Ovary (tissue), 9 donors: ENCODE results near the gene ANXA8L1. TPM values are rescaled to one million over a fixed set of nuclear protein-coding genes. Genes with fewer than 3 reads are reported as not detected.
"Not testable (repeated sequence)": the region's sequence is repeated elsewhere in the genome, so short reads cannot be mapped to it uniquely, and the experiment has no call there.

ENCODE experiments used
- DNase-seq, 5 donors: peaks; one replicate each; pipeline ENCODE4 v3.0.0-alpha.2; 2019 to 2020
- H3K27ac ChIP-seq, 2 donors: fragments of 200-600 bp; one replicate each; pipeline versions ENCODE4 v1.5.1 to v1.8.0; 2019 to 2022
- H3K27me3 ChIP-seq: fragments of 200-600 bp; one replicate; pipeline ENCODE4 v1.8.0; 2022
- H3K36me3 ChIP-seq: fragments of 200-600 bp; sonication (generic); one replicate; pipeline ENCODE4 v1.5.1; 2019
- H3K4me1 ChIP-seq: one replicate; pipeline ENCODE4 v1.8.1; 2013; ENCODE audit warnings: mild to moderate bottlenecking, moderate library complexity; ENCODE audit not compliant: insufficient read depth
- H3K4me3 ChIP-seq: fragments of 200-600 bp; sonication (generic); one replicate; pipeline ENCODE4 v1.5.1; 2017
- H3K9me3 ChIP-seq, 2 donors: fragments of 200-600 bp in 1 of 2; sonication (generic) in 1 of 2; one replicate each; pipeline versions ENCODE4 v1.5.1 to v1.8.1; 2013 to 2019; ENCODE audit warnings: mild to moderate bottlenecking in 1 of 2, moderate library complexity in 1 of 2
- WGBS, 3 donors: extraction: QIAGEN DNeasy Blood & Tissue Kit in 1 of 3; methylation state at CpG; one replicate each; pipeline versions ENCODE4 v1.1.5 to v1.1.7; 2013 to 2017; 5-methylcytosine and 5-hydroxymethylcytosine counted together
- intact Hi-C, 4 donors: fragments of 100-400 bp; cut with DNase I; formaldehyde crosslinking; loops; one replicate each; pipeline versions ENCODE4 v1.11.0 to v1.15.1; 2022 to 2023
- polyA plus RNA-seq, 2 donors: library from polyadenylated mRNA; stranded (reverse); fragments of 200-250 nt in 1 of 2; fragments of 350-450 nt in 1 of 2; fragmentation: Illumina TruSeq in 1 of 2; extraction: RNeasy Lipid Tissue Mini Kit (QIAGEN cat#74804) in 1 of 2; gene quantifications; one replicate each; pipeline ENCODE4 v1.2.3, GENCODE V29; 2013 to 2014
- total RNA-seq, 7 donors: library from RNA; depleted of rRNA in 2 of 7; stranded (reverse); fragments of >200 nt in 2 of 7; fragmentation: NEBNext Ultra II Directional in 3 of 7; extraction: Animal tissue kit (Norgen Biotek cat#: 25700) in 3 of 7; gene quantifications; one replicate each; pipeline versions ENCODE4 v1.1.0 to v1.2.4, GENCODE V29; 2016 to 2023
- donor health status: DM: no; HTN: no; CAD: no; lungs with moderate emphysema.
- donor health status: DM: no; HTN: no; CAD: no.
- donor health status: Bipolar disorder and iron deficiency.
- donor health status: DM: yes; HTN: yes; CAD: no.
- donor health status: DM: no; HTN: no; CAD: no.
- donor health status: DM: yes; HTN: yes; CAD: no.

ANXA8L1 gene
- total and polyA plus RNA-seq, 9 donors = 0.69 to 29.9 (median 2.0) TPM; not detected in 3

GRCh38 chr10:46377651-46378050, 2.1 kb downstream of the ANXA8L1 start:
- H3K4me1 ChIP-seq, H3K36me3 ChIP-seq, DNase-seq, H3K27ac ChIP-seq, intact Hi-C loops, H3K9me3 ChIP-seq, H3K27me3 ChIP-seq, H3K4me3 ChIP-seq: not testable (repeated sequence)
- WGBS, 3 donors = 100% methylated on average over 1 of the region's 4 CpGs; no CpG with 5 or more reads in 2 of the 3 donors

GRCh38 chr10:46378108-46378507, 2.5 kb downstream of the ANXA8L1 start:
- intact Hi-C loops, H3K4me1 ChIP-seq, H3K4me3 ChIP-seq, DNase-seq, H3K27me3 ChIP-seq, H3K27ac ChIP-seq, H3K9me3 ChIP-seq, H3K36me3 ChIP-seq: not testable (repeated sequence)
- 20% methylated on average over 6 of the region's 8 CpGs; no CpG with 5 or more reads in 2 of the 3 donors for WGBS, 3 donors

GRCh38 chr10:46379233-46379848, 3.8 kb downstream of the ANXA8L1 start:
- 42 to 59% (median 43%) methylated on average over 2 of the region's 5 CpGs for WGBS, 3 donors
- H3K27ac ChIP-seq, H3K27me3 ChIP-seq, H3K36me3 ChIP-seq, H3K4me3 ChIP-seq, DNase-seq, H3K9me3 ChIP-seq, intact Hi-C loops, H3K4me1 ChIP-seq: not testable (repeated sequence)

GRCh38 chr10:46385858-46386257, 10.3 kb downstream of the ANXA8L1 start:
- H3K36me3 ChIP-seq, intact Hi-C loops, H3K4me1 ChIP-seq, H3K9me3 ChIP-seq, H3K27me3 ChIP-seq, H3K27ac ChIP-seq, H3K4me3 ChIP-seq, DNase-seq: not testable (repeated sequence)
- no CpG with 5 or more reads among the region's 7 CpGs for WGBS, 3 donors

- H3K36me3 ChIP-seq, H3K9me3 ChIP-seq, DNase-seq, H3K4me1 ChIP-seq, intact Hi-C loops, H3K4me3 ChIP-seq, H3K27ac ChIP-seq, H3K27me3 ChIP-seq: not testable (repeated sequence)
- no CpG with 5 or more reads among the region's 4 CpGs for WGBS, 3 donors
Measured at GRCh38 chr10:46386694-46387093, 11.1 kb downstream of the ANXA8L1 start.

GRCh38 chr10:46387309-46387902, 11.8 kb downstream of the ANXA8L1 start:
- WGBS, 3 donors = no CpG with 5 or more reads among the region's 11 CpGs

GRCh38 chr10:46391422-46391821, 15.8 kb downstream of the ANXA8L1 start:
- H3K9me3 ChIP-seq, intact Hi-C loops, H3K4me1 ChIP-seq, H3K4me3 ChIP-seq, H3K36me3 ChIP-seq, H3K27ac ChIP-seq, H3K27me3 ChIP-seq, DNase-seq: not testable (repeated sequence)
- 28 to 40% (median 31%) methylated on average over 1 to 4 of the region's 6 CpGs for WGBS, 3 donors

More at GRCh38 chr10:46387309-46387902, 11.8 kb downstream of the ANXA8L1 start:
- H3K27me3 ChIP-seq, H3K9me3 ChIP-seq, H3K36me3 ChIP-seq, intact Hi-C loops, H3K4me1 ChIP-seq, DNase-seq, H3K27ac ChIP-seq, H3K4me3 ChIP-seq: not testable (repeated sequence)

GRCh38 chr10:46396441-46397279, 21.1 kb downstream of the ANXA8L1 start:
- DNase-seq = peak in 2 of 5 donors; percentile 20 to 41
- intact Hi-C loops, H3K9me3 ChIP-seq, H3K27ac ChIP-seq, H3K4me1 ChIP-seq, H3K4me3 ChIP-seq, H3K27me3 ChIP-seq, H3K36me3 ChIP-seq: not testable (repeated sequence)
- WGBS, 3 donors = 16 to 47% (median 38%) methylated on average over 8 of the region's 8 CpGs

GRCh38 chr10:46397767-46398166, 22.2 kb downstream of the ANXA8L1 start:
- 47 to 55% methylated on average over 5 to 9 of the region's 14 CpGs; no CpG with 5 or more reads in 1 of the 3 donors for WGBS, 3 donors
- H3K27me3 ChIP-seq, H3K9me3 ChIP-seq, intact Hi-C loops, H3K4me1 ChIP-seq, H3K36me3 ChIP-seq, H3K4me3 ChIP-seq: not testable (repeated sequence)
- DNase-seq = peak in 3 of 5 donors; percentile 36 to 44 (median 42)
- H3K27ac ChIP-seq = peak overlapping the region; percentile 8 to 16

- peak in 3 of 5 donors; percentile 9 to 41 (median 33) for DNase-seq
- H3K4me1 ChIP-seq, H3K27ac ChIP-seq, H3K9me3 ChIP-seq, H3K27me3 ChIP-seq, H3K36me3 ChIP-seq, intact Hi-C loops: not testable (repeated sequence)
- WGBS, 3 donors = 1 to 3% (median 2%) methylated on average over 7 to 11 of the region's 35 CpGs
- peak overlapping the region; percentile 23 for H3K4me3 ChIP-seq
Measured at GRCh38 chr10:46398212-46398886, 22.8 kb downstream of the ANXA8L1 start.

- not testable (repeated sequence) for DNase-seq, H3K27ac ChIP-seq
Measured at GRCh38 chr10:46409556-46409955, 34.0 kb downstream of the ANXA8L1 start.

More at GRCh38 chr10:46409556-46409955, 34.0 kb downstream of the ANXA8L1 start:
- H3K36me3 ChIP-seq, H3K4me1 ChIP-seq, H3K4me3 ChIP-seq, H3K9me3 ChIP-seq, intact Hi-C loops, H3K27me3 ChIP-seq: not testable (repeated sequence)
- 96 to 99% (median 97%) methylated on average over 3 of the region's 3 CpGs for WGBS, 3 donors
